Parathyroid adenoma (tissue), 2 donors: Measurements from ENCODE around the gene ZNF12.
"Not testable (repeated sequence)": the region's sequence is repeated elsewhere in the genome, so short reads cannot be mapped to it uniquely, and the experiment has no call there.

Source experiments
- H2AFZ ChIP-seq: fragments of 300-600 bp; sonication (generic); one replicate; pipeline ENCODE4 v1.7.0; 2017; ENCODE audit warnings: antibody characterized with exemption, mild to moderate bottlenecking
- H3K27ac ChIP-seq: fragments of 300-600 bp; sonication (generic); one replicate; pipeline ENCODE4 v1.7.0; 2017
- H3K27me3 ChIP-seq: fragments of 300-600 bp; sonication (generic); one replicate; pipeline ENCODE4 v1.7.0; 2017; ENCODE audit warnings: low read length; ENCODE audit not compliant: control insufficient read depth, insufficient read depth
- H3K36me3 ChIP-seq: fragments of 300-600 bp; sonication (generic); one replicate; pipeline ENCODE4 v1.7.0; 2017; ENCODE audit warnings: low read length; ENCODE audit not compliant: control insufficient read depth, insufficient read depth
- H3K4me1 ChIP-seq: fragments of 300-600 bp; sonication (generic); one replicate; pipeline ENCODE4 v1.7.0; 2017; ENCODE audit warnings: control low read depth
- H3K4me2 ChIP-seq: fragments of 300-600 bp; sonication (generic); one replicate; pipeline ENCODE4 v1.7.0; 2017; ENCODE audit warnings: low read length
- H3K4me3 ChIP-seq: fragments of 300-600 bp; sonication (generic); one replicate; pipeline ENCODE4 v1.7.0; 2017; ENCODE audit warnings: low read depth, low read length
- H3K79me2 ChIP-seq: fragments of 300-600 bp; sonication (generic); one replicate; pipeline ENCODE4 v1.7.0; 2017; ENCODE audit warnings: control low read depth
- H3K9ac ChIP-seq: fragments of 300-600 bp; sonication (generic); one replicate; pipeline ENCODE4 v1.7.0; 2017; ENCODE audit warnings: mild to moderate bottlenecking
- H3K9me3 ChIP-seq: fragments of 300-600 bp; sonication (generic); one replicate; pipeline ENCODE4 v1.7.0; 2017; ENCODE audit warnings: low read length; ENCODE audit not compliant: control insufficient read depth
- TF ChIP-seq, protein P1 (sequence below): fragments of 300-600 bp; sonication (generic); IDR thresholded peaks from one replicate; pipeline ENCODE4 v1.7.0; 2017; ENCODE audit warnings: antibody characterized with exemption, mild to moderate bottlenecking
- donor health status: primary hyperparathyroidism.

ZNF12 gene

DNA sequence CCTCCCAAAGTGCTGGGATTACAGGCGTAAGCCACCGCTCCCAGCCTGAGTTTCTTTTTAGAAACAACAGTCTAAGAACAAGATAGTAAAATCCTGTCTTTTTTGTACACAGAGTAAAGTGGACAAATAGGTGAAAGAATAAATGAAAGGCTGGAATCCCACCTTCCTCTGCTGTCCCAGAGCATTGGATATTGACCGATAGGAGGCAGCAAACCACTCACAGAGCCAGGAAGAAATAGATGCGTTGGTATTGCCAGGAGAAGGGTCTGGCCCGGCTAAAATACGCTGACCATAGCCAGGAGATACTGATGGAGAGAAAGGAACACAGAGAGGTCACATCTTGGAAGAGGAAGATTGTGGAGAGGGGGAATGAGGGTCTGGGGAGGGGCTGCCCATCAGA lies 11.4 kb upstream of the ZNF12 start:
- H3K79me2 ChIP-seq = no peaks in the 10 kb centered on the region
- TF ChIP-seq, protein P1, sequence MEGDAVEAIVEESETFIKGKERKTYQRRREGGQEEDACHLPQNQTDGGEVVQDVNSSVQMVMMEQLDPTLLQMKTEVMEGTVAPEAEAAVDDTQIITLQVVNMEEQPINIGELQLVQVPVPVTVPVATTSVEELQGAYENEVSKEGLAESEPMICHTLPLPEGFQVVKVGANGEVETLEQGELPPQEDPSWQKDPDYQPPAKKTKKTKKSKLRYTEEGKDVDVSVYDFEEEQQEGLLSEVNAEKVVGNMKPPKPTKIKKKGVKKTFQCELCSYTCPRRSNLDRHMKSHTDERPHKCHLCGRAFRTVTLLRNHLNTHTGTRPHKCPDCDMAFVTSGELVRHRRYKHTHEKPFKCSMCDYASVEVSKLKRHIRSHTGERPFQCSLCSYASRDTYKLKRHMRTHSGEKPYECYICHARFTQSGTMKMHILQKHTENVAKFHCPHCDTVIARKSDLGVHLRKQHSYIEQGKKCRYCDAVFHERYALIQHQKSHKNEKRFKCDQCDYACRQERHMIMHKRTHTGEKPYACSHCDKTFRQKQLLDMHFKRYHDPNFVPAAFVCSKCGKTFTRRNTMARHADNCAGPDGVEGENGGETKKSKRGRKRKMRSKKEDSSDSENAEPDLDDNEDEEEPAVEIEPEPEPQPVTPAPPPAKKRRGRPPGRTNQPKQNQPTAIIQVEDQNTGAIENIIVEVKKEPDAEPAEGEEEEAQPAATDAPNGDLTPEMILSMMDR = peak; percentile 6
- no peak overlapping the region for H3K4me3 ChIP-seq
- H3K36me3 ChIP-seq = no peaks in the 10 kb centered on the region
- H3K27me3 ChIP-seq = no peaks in the 10 kb centered on the region
- H3K9ac ChIP-seq = no peak overlapping the region
- H3K4me2 ChIP-seq = no peak overlapping the region
- H2AFZ ChIP-seq = no peak overlapping the region
- no peaks in the 10 kb centered on the region for H3K4me1 ChIP-seq
- no peak overlapping the region for H3K27ac ChIP-seq
- H3K9me3 ChIP-seq = no peaks in the 10 kb centered on the region

DNA sequence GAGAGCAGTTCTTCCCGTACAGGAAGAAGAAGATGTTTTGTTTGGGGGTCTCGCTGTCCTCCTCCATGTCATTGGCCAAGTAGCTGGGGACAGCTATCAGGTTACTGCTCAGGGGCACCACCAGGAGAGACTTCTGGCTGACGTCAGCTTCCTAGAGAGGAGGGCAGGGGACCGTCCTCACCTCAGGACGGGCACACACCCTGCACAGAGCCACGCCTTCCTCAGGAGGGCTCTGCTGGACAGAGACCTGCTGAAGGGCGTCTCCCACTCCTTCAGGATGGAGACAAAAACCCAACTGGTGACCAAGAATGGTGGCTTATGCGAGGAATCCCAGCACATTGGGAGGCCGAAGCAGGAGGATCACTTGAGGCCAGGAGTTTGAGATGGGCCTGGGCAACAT lies 9.2 kb upstream of the ZNF12 start:
- not testable (repeated sequence) for H3K79me2 ChIP-seq, H3K27ac ChIP-seq, H3K9me3 ChIP-seq, H3K4me3 ChIP-seq, H3K9ac ChIP-seq, H3K4me1 ChIP-seq, H3K27me3 ChIP-seq, H3K4me2 ChIP-seq, H2AFZ ChIP-seq, H3K36me3 ChIP-seq

- H3K9me3 ChIP-seq = no peaks in the 10 kb centered on the region
- no peak overlapping the region for H2AFZ ChIP-seq
- no peak overlapping the region for H3K4me2 ChIP-seq
- no peaks in the 10 kb centered on the region for H3K79me2 ChIP-seq
- TF ChIP-seq, protein P1 = no peak
- H3K9ac ChIP-seq = no peak overlapping the region
- H3K4me3 ChIP-seq = no peak overlapping the region
- H3K27ac ChIP-seq = no peak overlapping the region
- no peaks in the 10 kb centered on the region for H3K27me3 ChIP-seq
- no peaks in the 10 kb centered on the region for H3K36me3 ChIP-seq
- no peaks in the 10 kb centered on the region for H3K4me1 ChIP-seq
Measured at GRCh38 chr7:6714360-6714759, 7.6 kb upstream of the ZNF12 start.

GRCh38 chr7:6709808-6710207 lies 3.1 kb upstream of the ZNF12 start:
- TF ChIP-seq, protein P1 = no peak
- no peak overlapping the region for H2AFZ ChIP-seq
- peaks cover 12% of the 10 kb centered on the region for H3K4me1 ChIP-seq
- no peaks in the 10 kb centered on the region for H3K36me3 ChIP-seq
- no peak overlapping the region for H3K4me3 ChIP-seq
- no peak overlapping the region for H3K9ac ChIP-seq
- H3K9me3 ChIP-seq = no peaks in the 10 kb centered on the region
- H3K27ac ChIP-seq = no peak overlapping the region
- no peaks in the 10 kb centered on the region for H3K27me3 ChIP-seq
- peaks cover 23% of the 10 kb centered on the region for H3K79me2 ChIP-seq
- no peak overlapping the region for H3K4me2 ChIP-seq

GRCh38 chr7:6708304-6708703 lies 1.6 kb upstream of the ZNF12 start:
- H3K27me3 ChIP-seq = no peaks in the 10 kb centered on the region

More at GRCh38 chr7:6708304-6708703, 1.6 kb upstream of the ZNF12 start:
- Histone ChIP-seq H3K27ac (no peak overlapping the region), H3K4me2 (no peak overlapping the region), H3K79me2 (peaks cover 35% of the 10 kb centered on the region), H3K4me3 (no peak overlapping the region), H3K9me3 (no peaks in the 10 kb centered on the region), H3K36me3 (no peaks in the 10 kb centered on the region), H2AFZ (no peak overlapping the region), H3K9ac (no peak overlapping the region), H3K4me1 (peaks cover 17% of the 10 kb centered on the region)
- TF ChIP-seq, protein P1 = no peak
